MM.1S (cell line): ENCODE results near the gene MLC1.

Experiments used
- DNase-seq: peaks from one replicate; pipeline ENCODE4 v3.0.0-alpha.2; 2015
- H2AFZ ChIP-seq: fragments of 300-600 bp; sonication (generic); 2 replicates; pipeline ENCODE4 v1.6.0; 2016; ENCODE audit warnings: antibody characterized with exemption, low read length
- H3F3A ChIP-seq: fragments of 300-600 bp; sonication (generic); 2 replicates; pipeline ENCODE4 v1.6.1; 2016; ENCODE audit warnings: mild to moderate bottlenecking, antibody characterized with exemption, low read length, moderate library complexity, mixed read lengths; ENCODE audit not compliant: insufficient read depth
- H3K27ac ChIP-seq: fragments of 300-600 bp; sonication (generic); 2 replicates; pipeline ENCODE4 v1.5.1; 2016; ENCODE audit warnings: mild to moderate bottlenecking, low read length
- H3K27me3 ChIP-seq: fragments of 300-600 bp; sonication (generic); replicated peaks from 2 replicates; pipeline ENCODE4 v1.6.0; 2016; ENCODE audit warnings: low read length; ENCODE audit not compliant: insufficient read depth
- H3K36me3 ChIP-seq: fragments of 300-600 bp; sonication (generic); replicated peaks from 2 replicates; pipeline ENCODE4 v1.6.1; 2016; ENCODE audit warnings: mild to moderate bottlenecking, low read length, mixed read lengths; ENCODE audit not compliant: insufficient read depth
- H3K4me1 ChIP-seq: fragments of 300-600 bp; sonication (generic); 2 replicates; pipeline ENCODE4 v1.6.1; 2016; ENCODE audit warnings: low read length, mixed read lengths
- H3K4me2 ChIP-seq: fragments of 300-600 bp; sonication (generic); 2 replicates; pipeline ENCODE4 v1.6.0; 2016; ENCODE audit warnings: low read depth, low read length
- H3K4me3 ChIP-seq: fragments of 300-600 bp; sonication (generic); 2 replicates; pipeline ENCODE4 v1.5.1; 2016; ENCODE audit warnings: low read length, mixed read lengths
- H3K79me2 ChIP-seq: fragments of 300-600 bp; sonication (generic); 2 replicates; pipeline ENCODE4 v1.6.1; 2016; ENCODE audit warnings: mixed run types, low read length, mixed read lengths
- H3K9ac ChIP-seq: fragments of 300-600 bp; sonication (generic); 2 replicates; pipeline ENCODE4 v1.6.1; 2016; ENCODE audit warnings: low read length, mixed read lengths
- H3K9me2 ChIP-seq: fragments of 300-600 bp; sonication (generic); replicated peaks from 2 replicates; pipeline ENCODE4 v1.6.1; 2016; ENCODE audit warnings: mild to moderate bottlenecking, low read length, mixed read lengths; ENCODE audit not compliant: insufficient read depth
- H3K9me3 ChIP-seq: fragments of 300-600 bp; sonication (generic); replicated peaks from 2 replicates; pipeline ENCODE4 v1.6.1; 2016; ENCODE audit warnings: mild to moderate bottlenecking, low read length, mixed read lengths; ENCODE audit not compliant: insufficient read depth
- H4K20me1 ChIP-seq: fragments of 300-600 bp; sonication (generic); 2 replicates; pipeline ENCODE4 v1.6.1; 2016; ENCODE audit warnings: mild to moderate bottlenecking, low read length, moderate library complexity, mixed read lengths; ENCODE audit not compliant: insufficient read depth
- CTCF ChIP-seq: fragments of 300-600 bp; sonication (generic); IDR thresholded peaks from 2 replicates; pipeline ENCODE4 v1.5.1; 2016; ENCODE audit warnings: antibody characterized with exemption, low read length, mixed read lengths
- EZH2 ChIP-seq: fragments of 300-600 bp; sonication (generic); optimal IDR thresholded peaks from 2 replicates; pipeline ENCODE3; 2017; ENCODE audit warnings: low read depth, mild to moderate bottlenecking, antibody characterized with exemption, low read length, mixed read lengths
- EZH2phosphoT487 ChIP-seq: fragments of 300-600 bp; sonication (generic); IDR thresholded peaks from 2 replicates; pipeline ENCODE4 v1.6.1; 2018; ENCODE audit warnings: antibody characterized with exemption, low read length

The MLC1 gene

GRCh38 chr22:50015451-50016307 lies 69.5 kb downstream of the MLC1 start:
- no peak for TF ChIP-seq CTCF
- TF ChIP-seq EZH2 = no peak
- TF ChIP-seq EZH2phosphoT487 = no peak
- Histone ChIP-seq H3K9ac (no peak overlapping the region), H3K4me3 (no peak overlapping the region), H3K79me2 (no peaks in the 10 kb centered on the region), H3K4me1 (no peaks in the 10 kb centered on the region), H3K4me2 (no peak overlapping the region), H3K9me2 (no peaks in the 10 kb centered on the region), H3K9me3 (no peaks in the 10 kb centered on the region), H3F3A (no peaks in the 10 kb centered on the region), H3K27ac (no peak overlapping the region), H3K27me3 (peaks cover 89% of the 10 kb centered on the region), H4K20me1 (no peaks in the 10 kb centered on the region), H3K36me3 (no peaks in the 10 kb centered on the region), H2AFZ (no peak overlapping the region)
- DNase-seq = no peak

- Histone ChIP-seq H3K4me3 (no peak overlapping the region), H3K27me3 (peaks cover 91% of the 10 kb centered on the region)
Measured at GRCh38 chr22:50014655-50015401, 70.4 kb downstream of the MLC1 start.

GRCh38 chr22:50014053-50014501 lies 71.1 kb downstream of the MLC1 start:
- no peaks in the 10 kb centered on the region for H3K9me2 ChIP-seq
- no peak overlapping the region for H3K4me2 ChIP-seq
- no peak for DNase-seq
- no peak overlapping the region for H3K27ac ChIP-seq
- no peak overlapping the region for H2AFZ ChIP-seq
- no peak overlapping the region for H3K4me3 ChIP-seq
- peaks cover 90% of the 10 kb centered on the region for H3K27me3 ChIP-seq
- H3K9me3 ChIP-seq = no peaks in the 10 kb centered on the region
- no peaks in the 10 kb centered on the region for H3K36me3 ChIP-seq
- TF ChIP-seq EZH2 (no peak), EZH2phosphoT487 (no peak), CTCF (no peak)
- no peak overlapping the region for H3K9ac ChIP-seq
- no peaks in the 10 kb centered on the region for H4K20me1 ChIP-seq
- H3K4me1 ChIP-seq = no peaks in the 10 kb centered on the region
- H3K79me2 ChIP-seq = no peaks in the 10 kb centered on the region
- no peaks in the 10 kb centered on the region for H3F3A ChIP-seq

More at GRCh38 chr22:50014655-50015401, 70.4 kb downstream of the MLC1 start:
- Histone ChIP-seq H3K9ac (no peak overlapping the region), H3K27ac (no peak overlapping the region), H3K9me2 (no peaks in the 10 kb centered on the region), H2AFZ (no peak overlapping the region), H3K9me3 (no peaks in the 10 kb centered on the region), H3K4me1 (no peaks in the 10 kb centered on the region), H3F3A (no peaks in the 10 kb centered on the region), H3K79me2 (no peaks in the 10 kb centered on the region), H4K20me1 (no peaks in the 10 kb centered on the region), H3K36me3 (no peaks in the 10 kb centered on the region), H3K4me2 (no peak overlapping the region)
- TF ChIP-seq EZH2 (no peak), CTCF (no peak), EZH2phosphoT487 (no peak)
- DNase-seq = no peak
